GM15510 (cell line): ENCODE measurements around the gene BHLHA9.

ENCODE experiments used
- POLR2A ChIP-seq: IDR thresholded peaks from 3 replicates; pipeline ENCODE4 v1.6.1; 2011; ENCODE audit warnings: borderline replicate concordance; ENCODE audit not compliant: insufficient read length; ENCODE audit errors: extremely low read depth

BHLHA9 gene

DNA sequence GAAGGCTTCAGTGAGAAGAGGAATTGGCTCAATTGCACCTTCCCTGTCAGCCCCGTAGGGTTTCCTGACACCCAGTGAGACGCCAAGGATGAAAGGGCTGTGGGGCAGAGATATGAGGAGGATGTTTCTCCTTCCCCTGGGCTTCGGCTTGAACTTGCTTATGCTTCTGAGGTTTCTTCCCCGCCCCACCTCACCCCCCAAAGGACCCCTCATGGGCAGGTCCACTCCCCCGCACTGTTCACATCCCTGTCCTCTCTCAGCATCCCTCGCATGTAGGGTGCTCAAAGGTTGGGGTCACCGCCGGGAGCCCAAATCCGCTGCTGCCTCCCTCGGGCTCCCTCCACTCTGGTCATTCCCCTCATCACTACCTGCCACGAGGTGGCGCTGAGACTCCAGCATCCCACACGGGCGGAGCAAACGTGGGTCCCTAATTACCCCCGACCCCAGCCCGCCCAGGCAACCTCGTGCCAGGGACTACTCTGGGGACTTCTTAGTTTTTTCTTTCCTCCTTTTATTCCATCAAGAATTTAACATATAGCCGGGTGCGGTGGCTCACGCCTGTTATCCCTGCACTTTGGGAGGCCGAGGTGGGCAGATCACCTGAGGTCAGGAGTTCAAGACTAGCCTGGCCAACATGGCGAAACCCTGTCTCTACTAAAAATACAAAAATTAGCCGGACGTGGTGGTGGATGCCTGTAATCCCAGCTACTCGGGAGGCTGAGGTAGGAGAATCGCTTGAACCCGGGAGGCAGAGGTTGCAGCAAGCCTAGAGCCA lies 5.9 kb downstream of the BHLHA9 start:
- no peak for TF ChIP-seq POLR2A

DNA sequence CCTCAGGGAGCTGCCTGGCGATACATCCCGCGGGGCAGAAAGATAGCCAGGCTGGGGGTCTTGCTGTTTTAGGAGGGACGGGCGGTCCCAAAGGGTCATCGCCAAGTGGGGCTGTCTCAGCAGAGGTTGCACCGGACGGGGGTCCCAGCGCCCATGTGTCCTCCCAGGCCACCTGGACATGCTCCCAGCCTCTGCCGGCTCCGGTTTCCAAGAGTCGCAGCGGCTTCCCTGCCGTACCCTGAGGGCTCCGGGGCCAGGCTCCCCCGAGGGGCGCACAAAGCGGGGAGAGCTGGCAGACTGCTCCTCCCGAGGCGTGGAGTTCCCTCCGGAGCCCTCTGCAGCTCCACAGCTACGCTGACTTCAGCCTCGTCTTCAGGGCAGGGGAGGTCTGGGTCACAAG lies 10.4 kb downstream of the BHLHA9 start:
- TF ChIP-seq POLR2A, result no peak

DNA sequence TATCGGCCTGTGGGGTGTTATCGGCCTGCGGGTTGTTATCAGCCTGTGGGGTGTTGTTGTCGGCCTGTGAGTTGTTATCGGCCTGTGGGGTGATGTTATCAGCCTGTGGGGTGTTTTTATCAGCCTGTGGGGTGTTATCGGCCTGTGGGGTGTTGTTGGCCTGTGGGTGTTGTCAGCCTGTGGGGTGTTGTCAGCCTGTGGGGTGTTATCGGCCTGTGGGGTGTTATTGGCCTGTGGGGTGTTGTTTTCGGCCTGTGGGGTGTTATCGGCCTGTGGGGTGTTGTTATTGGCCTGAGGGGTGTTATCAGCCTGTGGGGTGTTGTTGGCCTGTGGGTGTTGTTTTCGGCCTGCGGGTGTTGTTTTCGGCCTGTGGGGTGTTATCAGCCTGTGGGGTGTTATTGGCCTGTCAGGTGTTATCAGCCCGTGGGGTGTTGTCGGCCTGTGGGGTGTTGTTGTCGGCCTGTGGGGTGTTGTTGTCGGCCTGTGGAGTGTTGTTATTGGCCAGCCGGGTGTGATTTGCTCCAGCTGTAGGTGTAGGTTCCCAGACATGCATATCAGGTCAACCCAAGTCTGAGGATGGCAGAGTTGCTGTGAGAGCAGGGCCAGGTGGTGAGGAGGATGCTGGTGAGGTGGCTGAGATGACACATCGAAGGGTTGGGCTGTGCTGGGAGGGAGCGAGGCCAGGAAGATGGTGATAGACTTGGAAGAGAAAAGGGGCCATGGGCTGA lies 16.3 kb downstream of the BHLHA9 start:
- no peak for TF ChIP-seq POLR2A

DNA sequence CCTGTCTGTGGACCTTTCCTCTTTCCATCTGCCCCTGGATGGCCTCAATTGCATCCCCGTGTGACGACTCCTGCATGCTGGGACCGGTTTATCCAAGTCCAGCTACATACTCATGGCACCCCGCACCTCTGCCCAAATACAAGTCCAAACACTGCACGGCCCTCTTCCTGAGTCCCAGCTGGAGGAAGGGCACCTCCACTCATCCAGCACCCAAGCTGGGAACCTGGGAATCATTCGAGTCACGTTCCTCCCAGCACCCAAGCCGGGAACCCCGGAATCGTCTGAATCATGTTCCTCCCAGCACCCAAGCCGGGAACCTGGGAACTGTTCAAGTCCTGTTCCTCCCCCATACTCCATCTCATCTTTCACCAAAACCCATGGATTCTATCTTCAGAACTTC lies 19.5 kb downstream of the BHLHA9 start:
- TF ChIP-seq POLR2A, result no peak

DNA sequence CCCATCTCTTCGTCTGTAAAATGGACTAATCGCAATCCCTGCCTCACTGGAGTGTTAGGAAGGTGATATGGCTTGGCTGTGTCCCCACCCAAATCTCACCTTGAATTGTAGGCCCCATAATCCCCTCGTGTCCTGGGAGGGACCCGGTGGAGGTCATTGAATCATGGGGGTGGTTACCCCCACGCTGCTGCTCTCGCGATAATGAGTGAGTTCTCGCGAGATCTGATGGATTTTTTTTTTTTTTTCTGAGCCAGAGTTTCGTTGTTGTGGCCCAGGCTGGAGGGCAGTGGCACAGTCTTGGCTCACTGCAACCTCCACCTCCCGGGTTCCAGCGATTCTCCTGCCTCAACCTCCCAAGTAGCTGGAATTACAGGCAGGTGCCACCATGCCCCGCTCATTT lies 20.4 kb downstream of the BHLHA9 start:
- TF ChIP-seq POLR2A, result no peak

DNA sequence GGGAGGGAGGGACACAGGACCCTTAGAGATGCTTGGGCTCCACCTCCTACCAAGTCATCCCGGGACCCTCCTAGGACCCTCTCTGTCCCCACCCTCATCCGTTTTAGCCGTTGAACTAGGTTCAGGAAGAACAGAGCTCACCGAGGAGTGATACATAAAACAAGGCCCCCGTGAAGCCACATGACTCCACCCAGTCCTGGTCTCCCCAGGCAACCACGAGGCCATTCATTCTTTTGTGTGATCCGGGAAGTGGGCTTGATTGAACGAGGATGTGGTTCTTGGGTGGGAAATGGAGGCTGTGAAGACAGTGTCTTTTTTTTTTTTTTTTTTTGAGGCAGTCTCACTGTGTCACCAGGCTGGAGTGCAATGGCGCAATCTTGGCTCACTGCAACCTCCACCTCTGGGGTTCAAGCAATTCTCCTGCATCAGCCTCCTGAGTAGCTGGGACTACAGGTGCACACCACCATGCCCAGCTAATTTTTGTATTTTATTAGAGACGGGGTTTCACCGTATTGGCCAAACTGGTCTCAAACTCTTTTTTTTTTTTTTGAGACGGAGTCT lies 24.0 kb downstream of the BHLHA9 start:
- no peak for TF ChIP-seq POLR2A

DNA sequence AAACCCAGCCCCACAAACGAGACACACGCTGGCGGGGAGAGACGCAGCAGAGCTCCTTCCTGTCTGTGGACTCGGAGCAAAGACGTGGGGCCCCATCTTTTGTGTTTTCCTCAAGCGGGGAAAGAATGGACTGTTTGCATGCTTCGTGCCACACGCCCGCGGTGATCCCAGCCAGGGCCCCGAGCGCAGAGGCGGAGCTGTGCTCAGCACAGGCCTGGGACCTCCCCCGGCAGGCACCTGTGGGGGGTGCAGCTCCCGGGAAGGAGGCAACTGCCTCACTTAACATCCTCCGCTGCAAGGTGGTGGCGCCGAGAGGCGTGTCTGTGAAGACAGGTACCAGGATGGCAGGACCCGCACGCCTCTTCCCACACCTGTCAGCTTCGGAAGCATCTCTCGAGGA lies 28.4 kb downstream of the BHLHA9 start:
- TF ChIP-seq POLR2A, result no peak

DNA sequence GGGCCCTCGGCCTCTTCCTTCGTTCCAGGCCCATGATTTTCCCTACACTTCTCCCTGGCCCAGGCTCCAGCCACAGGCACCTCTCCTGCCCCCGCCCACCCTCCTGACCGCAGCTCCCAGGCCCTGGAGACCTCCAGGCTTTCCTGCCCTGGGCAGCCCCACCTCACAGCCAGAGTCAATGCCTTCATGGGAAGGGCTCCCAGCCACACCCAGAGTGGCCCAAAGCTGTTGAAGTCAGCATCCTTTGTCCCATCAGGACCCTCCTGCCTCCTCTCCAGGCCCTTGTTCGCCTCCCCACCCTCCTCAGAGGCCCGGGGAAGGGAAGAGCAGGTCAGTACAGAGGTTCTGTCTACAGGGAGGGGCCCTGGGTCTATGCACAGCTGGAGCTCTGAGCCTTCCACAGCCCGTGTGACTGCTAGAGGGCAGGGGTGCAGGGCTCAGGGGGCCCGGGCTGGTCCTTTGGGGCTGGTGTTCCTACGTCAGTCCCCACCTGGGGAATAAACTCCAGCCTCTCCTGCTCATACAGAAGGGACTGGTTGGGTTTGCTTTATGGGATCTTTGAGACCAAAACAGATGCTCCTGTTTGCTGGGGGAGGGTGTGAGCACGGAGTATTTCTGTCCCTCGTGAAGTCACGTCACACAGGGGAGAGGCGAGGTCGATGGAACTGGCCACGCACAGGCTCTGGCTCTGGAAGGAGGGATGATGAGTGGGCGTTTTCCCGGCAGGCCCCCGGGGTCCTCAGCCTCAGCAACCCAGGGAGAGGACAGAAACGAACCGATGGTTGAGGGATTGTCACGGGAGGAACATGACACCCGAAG lies 29.5 kb downstream of the BHLHA9 start:
- TF ChIP-seq POLR2A, result no peak

DNA sequence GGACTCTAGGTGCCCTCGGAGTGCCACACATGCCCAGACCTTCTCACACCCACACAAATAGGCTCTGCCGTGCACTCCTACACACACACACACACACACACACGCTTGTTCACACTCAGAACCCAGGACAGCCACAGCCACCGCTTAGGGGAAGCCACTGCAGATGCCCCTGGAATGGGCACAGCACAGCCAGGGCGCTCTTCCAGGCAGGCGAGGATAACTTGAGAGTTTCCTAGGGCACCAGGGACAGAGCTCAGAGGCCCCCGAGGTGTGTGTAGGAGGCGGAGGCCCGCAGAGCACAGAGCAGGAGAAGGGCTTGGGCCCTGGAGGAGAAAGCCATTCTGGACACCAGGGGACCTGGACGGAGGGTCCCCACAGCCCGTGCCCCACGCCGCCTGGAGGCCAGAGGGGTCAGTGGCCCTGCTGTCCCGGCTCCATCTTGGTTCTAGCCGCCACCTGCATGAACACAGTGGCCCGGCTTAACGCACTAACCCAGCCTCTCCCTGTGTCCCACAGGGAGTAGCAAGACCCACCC lies 30.2 kb downstream of the BHLHA9 start:
- TF ChIP-seq POLR2A, result no peak

DNA sequence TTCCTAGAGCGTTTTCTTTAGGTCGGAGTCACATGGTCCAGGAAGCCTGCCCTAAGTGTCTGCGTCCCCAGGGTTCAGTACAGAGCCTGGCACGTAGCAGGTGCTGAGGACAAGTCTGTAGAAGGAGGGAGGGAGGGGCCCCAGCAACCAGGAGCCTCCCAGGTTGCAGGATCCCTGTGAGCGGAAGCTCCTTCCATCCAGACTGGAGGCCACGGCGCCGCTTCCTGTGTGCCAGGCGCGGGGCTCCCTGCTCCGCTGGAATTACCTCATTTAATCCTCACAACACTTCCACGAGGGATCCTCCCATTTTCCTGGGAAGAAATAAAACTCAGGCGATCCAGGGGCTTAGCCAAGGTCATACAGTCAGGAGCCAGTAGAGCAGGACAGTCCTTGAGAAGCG lies 31.3 kb downstream of the BHLHA9 start:
- no peak for TF ChIP-seq POLR2A

DNA sequence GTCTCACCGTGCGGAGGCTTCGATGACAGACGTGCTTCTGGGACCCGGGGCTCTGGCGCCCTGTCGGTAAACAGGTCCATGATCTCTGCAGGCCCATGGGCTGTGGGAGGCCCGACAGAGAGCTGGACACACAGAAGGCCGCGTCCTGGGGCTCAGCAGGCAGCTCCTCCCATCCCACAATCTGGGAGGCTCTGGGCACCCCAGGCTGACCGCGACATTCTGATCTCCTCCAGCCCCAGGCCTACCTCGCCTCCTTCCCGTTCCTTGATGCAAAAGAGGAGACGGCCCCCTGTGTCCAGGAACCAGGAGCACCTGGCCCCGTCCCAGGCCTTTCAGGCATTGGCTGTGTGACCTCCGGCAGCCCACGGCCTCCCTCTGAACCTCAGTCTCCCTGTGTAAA lies 32.5 kb downstream of the BHLHA9 start:
- no peak for TF ChIP-seq POLR2A

DNA sequence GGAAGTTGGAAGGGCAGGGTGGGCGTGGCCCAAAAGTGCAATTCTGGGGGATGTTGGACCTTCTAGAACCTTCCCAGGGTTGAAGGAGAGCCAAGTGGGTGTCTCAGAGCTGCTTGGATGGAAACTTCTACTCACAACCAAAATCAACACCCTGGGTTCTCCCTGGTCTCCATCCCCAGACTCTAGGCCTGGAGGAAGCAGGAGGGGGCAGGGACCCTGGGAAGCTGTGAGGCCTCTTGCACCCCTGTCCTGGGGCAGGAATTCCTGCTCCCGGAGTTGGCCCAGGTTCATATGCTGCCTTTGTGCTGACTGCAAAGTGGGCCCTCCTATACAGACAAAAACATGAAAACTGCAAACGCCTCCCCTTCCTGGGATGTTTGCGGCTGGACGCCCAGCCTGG lies 34.3 kb downstream of the BHLHA9 start:
- TF ChIP-seq POLR2A, result no peak

DNA sequence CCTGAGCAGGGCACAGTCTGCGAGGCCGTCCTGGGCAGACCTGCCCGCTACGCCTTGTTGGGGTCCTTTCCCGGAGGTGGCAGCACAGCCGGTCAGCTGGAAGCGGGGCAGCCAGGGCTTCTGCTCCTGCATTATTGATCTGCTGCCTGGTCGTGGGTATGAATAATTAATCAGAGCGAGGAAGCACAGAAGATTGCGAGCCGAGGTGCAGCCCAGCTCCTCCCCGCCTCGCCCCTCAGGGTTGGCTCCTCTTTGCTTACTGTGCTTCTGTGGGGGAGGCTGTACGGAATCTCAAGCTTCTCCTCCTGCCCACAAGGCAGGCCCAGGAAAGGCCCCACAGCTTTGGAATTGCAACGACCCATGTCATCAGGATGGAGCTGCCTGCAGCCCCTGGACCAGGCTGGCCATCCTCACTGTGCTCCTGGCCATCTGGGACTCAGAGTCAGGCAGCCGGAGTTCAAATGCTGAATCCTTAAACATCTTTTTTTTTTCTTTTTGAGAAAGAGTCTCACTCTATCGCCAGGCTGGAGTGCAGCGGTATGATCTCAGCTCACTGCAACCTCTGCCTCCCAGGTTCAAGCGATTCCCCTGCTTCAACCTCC lies 34.8 kb downstream of the BHLHA9 start:
- TF ChIP-seq POLR2A, result no peak

DNA sequence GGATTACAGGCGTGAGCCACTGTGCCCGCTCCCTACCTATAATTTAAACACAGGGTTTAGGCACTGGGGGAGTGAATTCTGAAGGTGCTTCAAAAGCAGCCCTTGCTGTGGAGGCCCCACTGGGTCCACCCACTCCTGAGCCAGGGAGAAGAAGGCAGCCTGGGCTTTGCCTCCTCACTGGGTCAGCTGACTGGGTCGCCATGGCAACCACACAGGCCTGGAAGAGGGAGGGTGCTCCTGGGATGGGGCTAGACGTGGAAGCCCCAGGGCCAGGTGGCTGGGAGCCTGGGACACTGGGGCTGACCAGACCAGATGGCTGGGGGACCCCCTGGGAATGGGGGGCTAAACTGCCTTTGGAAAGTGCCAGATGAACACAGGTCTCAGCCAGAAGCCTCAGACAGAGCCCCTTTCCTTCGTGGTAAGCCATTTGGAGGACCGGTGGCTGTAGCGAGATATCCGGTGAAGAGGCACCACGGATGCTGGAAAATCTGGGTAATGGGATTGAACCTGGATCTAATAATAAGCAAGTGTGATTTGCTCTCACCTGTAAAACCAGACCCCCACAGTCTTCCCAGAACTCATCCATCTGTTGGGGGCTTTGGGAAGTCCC lies 42.1 kb downstream of the BHLHA9 start:
- TF ChIP-seq POLR2A, result no peak
